Measurements from ENCODE around the gene FAM72D. TPM values are rescaled to one million over a fixed set of nuclear protein-coding genes. Genes with fewer than 3 reads are reported as not detected.
"Not testable (repeated sequence)": the region's sequence is repeated elsewhere in the genome, so short reads cannot be mapped to it uniquely, and the experiment has no call there.

FAM72D gene
- total RNA-seq, 1 donor from 2014 or later, result not detected

GRCh38 chr1:145146308-145146707, 50.5 kb downstream of the FAM72D start:
- not testable (repeated sequence) for DNase-seq (ENCODE audit: low spot score)

GRCh38 chr1:145147172-145147571, 51.4 kb downstream of the FAM72D start:
- not testable (repeated sequence) for DNase-seq (ENCODE audit: low spot score)

- DNase-seq (ENCODE audit: low spot score), result not testable (repeated sequence)
Measured at GRCh38 chr1:145155421-145155820, 59.6 kb downstream of the FAM72D start.

GRCh38 chr1:145155873-145156272, 60.1 kb downstream of the FAM72D start:
- DNase-seq (ENCODE audit: low spot score), result peak; percentile 3

GRCh38 chr1:145156891-145157610, 61.3 kb downstream of the FAM72D start:
- peak; percentile 79 for DNase-seq (ENCODE audit: low spot score)

- DNase-seq (ENCODE audit: low spot score), result not testable (repeated sequence)
Measured at GRCh38 chr1:145157715-145158114, 61.9 kb downstream of the FAM72D start.

DNA sequence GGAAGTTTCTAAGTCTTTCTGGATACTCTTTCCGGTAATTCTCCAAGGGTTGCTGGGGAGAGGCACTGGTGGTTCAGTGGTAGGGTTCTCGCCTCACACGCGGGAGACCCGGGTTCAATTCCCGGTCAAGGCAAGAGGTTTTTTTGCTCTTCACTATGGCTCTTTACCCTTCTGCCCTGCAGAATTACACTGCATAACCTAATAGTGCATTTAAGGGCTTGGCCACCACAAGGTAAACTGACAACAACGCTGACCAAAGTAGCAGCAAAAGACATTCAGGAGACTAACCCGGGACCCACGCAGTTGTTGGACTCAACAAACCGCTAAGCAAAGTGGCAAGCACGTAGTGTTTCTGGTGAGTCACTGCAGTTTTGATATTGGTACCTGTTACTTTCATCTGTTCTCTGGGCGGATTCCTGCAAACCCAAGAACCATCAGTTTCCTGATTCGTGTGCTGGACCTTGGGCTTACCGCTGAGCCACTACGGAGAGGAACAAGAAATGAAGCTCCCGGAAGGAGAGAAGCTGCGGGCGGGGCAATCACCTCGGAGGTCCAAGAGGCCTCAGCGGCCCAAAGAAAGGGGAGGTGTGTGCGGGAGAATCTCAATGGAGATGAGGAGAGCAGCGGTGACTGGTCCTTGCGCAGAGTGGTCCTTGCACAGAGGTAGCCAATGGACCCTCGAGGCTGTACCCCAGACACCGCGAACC, 65.4 kb downstream of the FAM72D start:
- DNase-seq (ENCODE audit: low spot score), result not testable (repeated sequence)

Other genes starting within 250 kb of the FAM72D start
- 42.9 TPM for gene SRGAP2B, start 646 bp upstream of the FAM72D start, total RNA-seq (ENCODE audit: insufficient read depth, low replicate concordance)
- gene PPIAL4D, start 146.2 kb downstream of the FAM72D start, total RNA-seq (ENCODE audit: insufficient read depth, low replicate concordance), result not detected

Data from umbilical cord (tissue), 2 donors.